LNCAP (cell line): ENCODE measurements around the gene KLHDC2.

Source experiments
- CTCF ChIP-seq: fragments of 450-650 bp; IDR thresholded peaks from 2 replicates; pipeline ENCODE4 v1.5.1; 2017; ENCODE audit warnings: mild to moderate bottlenecking

The KLHDC2 gene

GRCh38 chr14:49770212-49770817, 2.4 kb downstream of the KLHDC2 start:
- TF ChIP-seq CTCF, result no peak

- TF ChIP-seq CTCF, result no peak
These were observed 6.2 kb downstream of the KLHDC2 start for GRCh38 chr14:49774106-49774505.

GRCh38 chr14:49778421-49778820, 10.5 kb downstream of the KLHDC2 start:
- no peak for TF ChIP-seq CTCF

GRCh38 chr14:49783394-49784014, 15.6 kb downstream of the KLHDC2 start:
- no peak for TF ChIP-seq CTCF

- TF ChIP-seq CTCF, result no peak
These were observed 18.4 kb downstream of the KLHDC2 start for GRCh38 chr14:49786315-49786714.

GRCh38 chr14:49792618-49793017, 24.7 kb downstream of the KLHDC2 start:
- no peak for TF ChIP-seq CTCF

GRCh38 chr14:49796025-49796424, 28.1 kb downstream of the KLHDC2 start:
- no peak for TF ChIP-seq CTCF
